ENCODE measurements around the gene SEC62. TPM values are rescaled to one million over a fixed set of nuclear protein-coding genes. Genes with fewer than 3 reads are reported as not detected.

SEC62 gene
- total RNA-seq (2012; rRNA removed) (33.2 and 52.2 TPM in 2 replicates), polyA plus RNA-seq (2012; rRNA removed) (33.3 and 36.6 TPM in 2 replicates), Bru-seq, nascent RNA (percentile 94 among the genes with signal in this experiment), BruChase-seq, experiment 1, labeled RNA remaining after a 6-hour chase (percentile 96 among the genes with signal in this experiment), BruChase-seq, experiment 2, labeled RNA remaining after a 2-hour chase (percentile 93 among the genes with signal in this experiment)
- 3.3 and 6.6 TPM in 2 replicates for polyA plus RNA-seq (2012; cell fraction: cytosol; rRNA removed)
- 2.0 and 30.9 TPM in 2 replicates for polyA plus RNA-seq (2012; cell fraction: nucleus; rRNA removed; ENCODE audit: low replicate concordance)
- long read RNA-seq, full-length matches to known transcripts, result 71 of 173 reads
- long read RNA-seq, partial matches to known transcripts, result 95 of 173 reads
- long read RNA-seq, other reads (novel, unspliced or antisense), result 7 of 173 reads

- DNase-seq (peak; percentile 88), ATAC-seq (ENCODE audit: low read depth) (peak; percentile 93)
- peak within 1 kb of the TSS; percentile 99 for H3K4me3 ChIP-seq (ENCODE audit: insufficient read depth, low read depth, low read length)
- peak within 1 kb of the TSS; percentile 99 for H3K14ac ChIP-seq (replicated peaks; ENCODE audit: low read depth, low read length)
- peaks cover 1% of the 10 kb centered on the region; the same call in 1 of the 2 replicates for H3K36me3 ChIP-seq (ENCODE audit: control insufficient read depth, insufficient read depth, low read length)
- H4K91ac ChIP-seq (ENCODE audit: insufficient read depth, low read depth, low read length), result peak within 1 kb of the TSS; percentile 93
- H3K27me3 ChIP-seq (ENCODE audit: control insufficient read depth, insufficient read depth, low read length), result peaks cover 3% of the 10 kb centered on the region; the same call in 1 of the 2 replicates
- H3K56ac ChIP-seq (ENCODE audit: extremely low read depth, insufficient read depth, low read length), result peak within 1 kb of the TSS; percentile 87
- H3K18ac ChIP-seq (ENCODE audit: low read depth, low read length), result peak within 1 kb of the TSS; percentile 77
- peak within 1 kb of the TSS; percentile 80 for H2BK5ac ChIP-seq (ENCODE audit: low read depth, low read length, poor library complexity, severe bottlenecking)
- peak within 1 kb of the TSS; percentile 96 for H2AK9ac ChIP-seq (replicated peaks; ENCODE audit: low read depth, low read length, poor library complexity)
- peak within 1 kb of the TSS; percentile 69; the same call in 1 of the 2 replicates for H2BK20ac ChIP-seq (ENCODE audit: low read depth, low read length)
- peak within 1 kb of the TSS; percentile 85 to 91 for H4K8ac ChIP-seq (ENCODE audit: low read depth in 2 of 2, low read length in 2 of 2)
- no peaks in the 10 kb centered on the region for H3K9me3 ChIP-seq (ENCODE audit: control insufficient read depth, insufficient read depth, low read length)
- ChIA-PET POLR2A (ENCODE audit: unreplicated experiment) (no interaction called here), CTCF (no interaction called here)
- dilution Hi-C loops (cut with HindIII; ENCODE audit: low sequenced_read_pairs, unreplicated experiment), result no loop called here
- peak within 1 kb of the TSS; percentile 96 for H3K4ac ChIP-seq (ENCODE audit: low read depth, low read length)
- peak within 1 kb of the TSS; percentile 91 for H3K23ac ChIP-seq (ENCODE audit: low read depth, low read length)
- no TSS peak for BruUV-seq (replicated peaks)
- peak within 1 kb of the TSS; percentile 89 for H3K27ac ChIP-seq (ENCODE audit: insufficient read depth, low read length)
- peaks cover 32% of the 10 kb centered on the region for H4K20me1 ChIP-seq (ENCODE audit: insufficient read depth, low read length)
- H3K9me1 ChIP-seq (ENCODE audit: insufficient read depth, low read length), result peaks cover 2% of the 10 kb centered on the region; the same call in 1 of the 2 replicates
- peak within 1 kb of the TSS; percentile 91 for H2BK120ac ChIP-seq (ENCODE audit: low read depth, low read length)
- H4K5ac ChIP-seq (ENCODE audit: low read depth, low read length), result peak within 1 kb of the TSS; percentile 90
- H3K9ac ChIP-seq (ENCODE audit: low read depth, low read length), result peak within 1 kb of the TSS; percentile 87
- peak within 1 kb of the TSS; percentile 99 for H2AFZ ChIP-seq (replicated peaks; ENCODE audit: low read length, poor library complexity)
- peak within 1 kb of the TSS; percentile 42 for H2AK5ac ChIP-seq (ENCODE audit: low read depth, low read length)
- H2BK15ac ChIP-seq (ENCODE audit: low read depth, low read length), result peak within 1 kb of the TSS; percentile 76; the same call in 1 of the 3 replicates
- H3K4me1 ChIP-seq (ENCODE audit: control insufficient read depth, insufficient read depth, low read length), result peaks cover 2% of the 10 kb centered on the region; the same call in 1 of the 2 replicates
- H3K4me2 ChIP-seq (ENCODE audit: low read depth, low read length), result peak within 1 kb of the TSS; percentile 86
- peaks cover 3 to 34% of the 10 kb centered on the region in 2 experiments; a peak in 2 of 4 replicates for H3K79me1 ChIP-seq (ENCODE audit: low read depth in 1 of 2, low read length in 2 of 2)
- in situ Hi-C loops (cut with MboI; ENCODE audit: low sequenced_read_pairs), result no loop called here
- 2% methylated on average over 13 of the region's 37 CpGs; no CpG with 5 or more reads in 1 of the 2 experiments for WGBS, 2 experiments (ENCODE audit: extremely low coverage in 2 of 2, insufficient read length in 1 of 2)
- intact Hi-C loops (cut with micrococcal nuclease), result loop anchor here (5.0 kb wide), 1 partner anchor 104 kb away; no protein-coding TSS in a partner anchor
- TF ChIP-seq RCOR1 (IDR thresholded peaks at IDR 0.05; ENCODE audit: insufficient replicate concordance, low read length) (no peak), RAD21 (IDR thresholded peaks at IDR 0.05; ENCODE audit: low read length) (peak; percentile 43), CHD1 (IDR thresholded peaks at IDR 0.05; ENCODE audit: low read depth, low read length) (no peak), MAFK (IDR thresholded peaks at IDR 0.05; ENCODE audit: low read depth, low read length) (no peak), FOS (IDR thresholded peaks at IDR 0.05; ENCODE audit: low read depth, low read length) (no peak), MAZ (IDR thresholded peaks at IDR 0.05; ENCODE audit: borderline replicate concordance, low read depth, low read length) (peak; percentile 91; the same call in 1 of the 2 replicates), RFX5 (IDR thresholded peaks at IDR 0.05; ENCODE audit: low read depth, low read length) (peak; percentile 33; the same call in 1 of the 2 replicates), ELK1 (IDR thresholded peaks at IDR 0.05; ENCODE audit: borderline replicate concordance, low read depth, low read length) (no peak), BHLHE40 (IDR thresholded peaks at IDR 0.05; ENCODE audit: low read depth, low read length) (no peak), POLR2A (IDR thresholded peaks at IDR 0.05; ENCODE audit: low read depth, low read length) (peak; percentile 88), CTCF (conservative IDR thresholded peaks at IDR 0.05; ENCODE audit: low read depth, low read length) (peak; percentile 49), CEBPB (IDR thresholded peaks at IDR 0.05; ENCODE audit: low read depth, low read length) (peak; percentile 89), MXI1 (IDR thresholded peaks at IDR 0.05; ENCODE audit: borderline replicate concordance, low read depth, low read length) (no peak), SMC3 (IDR thresholded peaks at IDR 0.05; ENCODE audit: low read depth, low read length) (0 out of 2 replicates have a peak, but pooled peaks have one; percentile 7)
These were observed at the start of gene SEC62 for GRCh38 chr3:169966428-169966950. Gene SEC62, plus strand, starts transcription at chr3:169966807. Its CDS starts 16 bp downstream, at chr3:169966823.
